HFFc6 (cell line): ENCODE measurements around the gene ADAMTS20. TPM values are rescaled to one million over a fixed set of nuclear protein-coding genes. Genes with fewer than 3 reads are reported as not detected.
"Not testable (repeated sequence)": the region's sequence is repeated elsewhere in the genome, so short reads cannot be mapped to it uniquely, and the experiment has no call there.

Experiments
- DNase-seq: peaks from one replicate; pipeline ENCODE4 v3.0.0-alpha.2; 2018
- H3K27ac Mint-ChIP-seq: 2 replicates; pipeline ENCODE4 v1.8.0; 2020; ENCODE audit warnings: mild to moderate bottlenecking, mixed read lengths
- H3K27me3 Mint-ChIP-seq: 2 replicates; pipeline ENCODE4 v1.8.0; 2021; ENCODE audit warnings: mild to moderate bottlenecking, moderate library complexity, mixed read lengths; ENCODE audit not compliant: insufficient read depth
- H3K36me3 Mint-ChIP-seq: 2 replicates; pipeline ENCODE4 v1.8.0; 2021; ENCODE audit warnings: low read depth, mixed read lengths
- H3K4me1 Mint-ChIP-seq: 2 replicates; pipeline ENCODE4 v1.8.0; 2020; ENCODE audit warnings: low read depth, mixed read lengths
- H3K4me3 Mint-ChIP-seq: 2 replicates; pipeline ENCODE4 v1.8.0; 2020; ENCODE audit warnings: mild to moderate bottlenecking, moderate library complexity, mixed read lengths
- H3K9me3 Mint-ChIP-seq: 2 replicates; pipeline ENCODE4 v1.8.0; 2020; ENCODE audit warnings: mild to moderate bottlenecking, mixed read lengths
- CTCF ChIP-seq: fragments of 200-600 bp; sonication (generic); IDR thresholded peaks from 2 replicates; pipeline ENCODE4 v1.5.0; 2021; ENCODE audit warnings: antibody characterized with exemption, mild to moderate bottlenecking
- total RNA-seq, 6 experiments: library from RNA; stranded (reverse); fragmentation: NEBNext Ultra II Directional; extraction: Animal tissue kit (Norgen Biotek cat#: 25700); gene quantifications; 2 replicates in 1 of 6; 3 replicates in 5 of 6; pipeline ENCODE4 v1.2.3, GENCODE V29; 2021

The ADAMTS20 gene
- total RNA-seq, 6 experiments from 2014 or later, result not detected

GRCh38 chr12:43362910-43363694, 188.9 kb downstream of the ADAMTS20 start:
- H3K27me3 Mint-ChIP-seq, result peaks cover 5% of the 10 kb centered on the region
- H3K36me3 Mint-ChIP-seq, result no peaks in the 10 kb centered on the region
- no peak overlapping the region for H3K4me3 Mint-ChIP-seq
- H3K27ac Mint-ChIP-seq, result no peak overlapping the region
- peaks cover 6% of the 10 kb centered on the region; the same call in 1 of the 2 replicates for H3K9me3 Mint-ChIP-seq
- no peak for TF ChIP-seq CTCF
- no peak for DNase-seq
- H3K4me1 Mint-ChIP-seq, result no peaks in the 10 kb centered on the region

GRCh38 chr12:43361031-43361710, 190.8 kb downstream of the ADAMTS20 start:
- H3K9me3 Mint-ChIP-seq, result peaks cover 6% of the 10 kb centered on the region; the same call in 1 of the 2 replicates
- DNase-seq, result no peak
- H3K4me3 Mint-ChIP-seq, result no peak overlapping the region
- H3K36me3 Mint-ChIP-seq, result no peaks in the 10 kb centered on the region
- no peaks in the 10 kb centered on the region for H3K4me1 Mint-ChIP-seq
- no peak overlapping the region for H3K27ac Mint-ChIP-seq
- peaks cover 2% of the 10 kb centered on the region for H3K27me3 Mint-ChIP-seq
- no peak for TF ChIP-seq CTCF

- DNase-seq, H3K36me3 Mint-ChIP-seq, H3K9me3 Mint-ChIP-seq, H3K4me1 Mint-ChIP-seq, H3K4me3 Mint-ChIP-seq, H3K27me3 Mint-ChIP-seq, H3K27ac Mint-ChIP-seq: not testable (repeated sequence)
These were observed 192.0 kb downstream of the ADAMTS20 start for GRCh38 chr12:43360001-43360400.

- no peak for TF ChIP-seq CTCF
- H3K4me1 Mint-ChIP-seq, result no peaks in the 10 kb centered on the region
These were observed 194.9 kb downstream of the ADAMTS20 start for GRCh38 chr12:43357141-43357540.

GRCh38 chr12:43352001-43352400, 200.0 kb downstream of the ADAMTS20 start:
- H3K27ac Mint-ChIP-seq, result no peak overlapping the region
- H3K9me3 Mint-ChIP-seq, result no peaks in the 10 kb centered on the region
- no peaks in the 10 kb centered on the region for H3K27me3 Mint-ChIP-seq
- H3K4me3 Mint-ChIP-seq, result no peak overlapping the region
- DNase-seq, result no peak
- H3K36me3 Mint-ChIP-seq, result no peaks in the 10 kb centered on the region
- TF ChIP-seq CTCF, result no peak
- no peaks in the 10 kb centered on the region for H3K4me1 Mint-ChIP-seq

More at GRCh38 chr12:43357141-43357540, 194.9 kb downstream of the ADAMTS20 start:
- Mint-ChIP-seq H3K36me3 (no peaks in the 10 kb centered on the region), H3K4me3 (no peak overlapping the region), H3K27ac (no peak overlapping the region), H3K9me3 (no peaks in the 10 kb centered on the region), H3K27me3 (no peaks in the 10 kb centered on the region)
- no peak for DNase-seq

- Mint-ChIP-seq H3K9me3 (peaks cover 10% of the 10 kb centered on the region), H3K27ac (no peak overlapping the region), H3K4me3 (no peak overlapping the region), H3K4me1 (no peaks in the 10 kb centered on the region), H3K36me3 (peaks cover 8% of the 10 kb centered on the region; the same call in 1 of the 2 replicates), H3K27me3 (peaks cover 4% of the 10 kb centered on the region; the same call in 1 of the 2 replicates)
- DNase-seq, result no peak
- peak; percentile 70 for TF ChIP-seq CTCF
These were observed 202.1 kb downstream of the ADAMTS20 start for GRCh38 chr12:43349863-43350262.
